Measurements from ENCODE around the gene FBXO36.

GRCh38 chr2:230046491-230046890 is 124.2 kb downstream of the FBXO36 start:
- TF ChIP-seq REST (IDR thresholded peaks at IDR 0.05) = no peak
- TF ChIP-seq GABPA (IDR thresholded peaks at IDR 0.05 in 1 of 2, conservative IDR thresholded peaks at IDR 0.05 in 1 of 2) = no peak
- TF ChIP-seq MAX (IDR thresholded peaks at IDR 0.05) = no peak
- no peak for TF ChIP-seq CTCF (IDR thresholded peaks at IDR 0.05; ENCODE audit: low read depth, low read length, missing input control)
- TF ChIP-seq YY1 (IDR thresholded peaks at IDR 0.05) = no peak
- no peak for TF ChIP-seq HNF4A (conservative IDR thresholded peaks at IDR 0.05)
- no peak for TF ChIP-seq SP1 (IDR thresholded peaks at IDR 0.05)
- no peak for TF ChIP-seq ATF3 (IDR thresholded peaks at IDR 0.05)
- TF ChIP-seq EGR1 (IDR thresholded peaks at IDR 0.05; ENCODE audit: low read depth in 2 of 2) = no peak
- TF ChIP-seq ZBTB33 (IDR thresholded peaks at IDR 0.05) = no peak
- no peak for TF ChIP-seq RXRA (IDR thresholded peaks at IDR 0.05)
- no peak for TF ChIP-seq RAD21 (IDR thresholded peaks at IDR 0.05)
